Stimulated activated CD4-positive, alpha-beta T cell treated with anti-CD3 and anti-CD28 coated beads, TNF-alpha, amount 100 ng/mL, for 4 hours (primary cell): ENCODE measurements around the gene CARD9.

ENCODE experiments used
- DNase-seq, 3 experiments: peaks; one replicate each; pipeline ENCODE4 v3.0.0-alpha.2; 2020; ENCODE audit warnings: low read depth in 3 of 3

Gene CARD9

DNA sequence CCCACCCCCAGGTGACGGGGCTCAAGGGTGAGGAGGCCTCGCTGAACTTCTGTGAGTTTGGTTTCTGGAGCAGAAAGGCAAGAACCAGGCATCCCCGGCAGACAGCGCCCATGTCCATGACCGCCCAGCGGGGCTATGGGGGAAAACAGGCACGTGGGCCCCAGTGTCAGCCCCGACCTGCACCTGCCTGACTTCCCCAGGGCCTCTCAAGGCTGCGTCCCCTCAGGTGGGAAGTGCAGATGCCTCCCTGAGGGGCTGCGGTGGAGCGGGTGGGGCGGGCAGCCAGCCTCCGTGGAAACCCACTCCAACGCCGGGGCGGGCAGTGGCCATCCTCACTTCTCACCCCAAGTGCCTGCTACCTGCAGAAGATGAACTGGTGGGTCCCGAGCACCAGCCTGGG, 6.9 kb upstream of the CARD9 start:
- no peak for DNase-seq

DNA sequence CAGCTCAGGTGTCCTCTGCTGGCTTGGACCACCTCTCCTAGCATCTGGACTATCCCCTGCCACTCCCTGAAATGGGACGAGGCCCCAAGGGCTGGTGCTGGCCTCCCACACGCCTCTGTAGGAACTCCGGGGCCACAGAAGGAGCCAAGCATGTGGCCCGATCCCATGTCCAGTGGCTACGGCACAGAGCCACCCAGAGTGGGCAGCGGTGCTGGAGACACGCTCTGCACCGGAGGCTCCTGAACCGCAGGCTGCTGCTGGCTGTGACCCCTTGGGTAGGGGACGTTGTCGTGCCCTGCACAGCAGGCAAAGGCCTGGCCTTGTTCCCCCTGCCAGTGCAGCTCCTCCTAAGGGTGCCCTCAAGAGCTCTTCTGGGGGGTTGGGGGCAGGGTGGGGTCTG, 6.4 kb upstream of the CARD9 start:
- no peak for DNase-seq

DNA sequence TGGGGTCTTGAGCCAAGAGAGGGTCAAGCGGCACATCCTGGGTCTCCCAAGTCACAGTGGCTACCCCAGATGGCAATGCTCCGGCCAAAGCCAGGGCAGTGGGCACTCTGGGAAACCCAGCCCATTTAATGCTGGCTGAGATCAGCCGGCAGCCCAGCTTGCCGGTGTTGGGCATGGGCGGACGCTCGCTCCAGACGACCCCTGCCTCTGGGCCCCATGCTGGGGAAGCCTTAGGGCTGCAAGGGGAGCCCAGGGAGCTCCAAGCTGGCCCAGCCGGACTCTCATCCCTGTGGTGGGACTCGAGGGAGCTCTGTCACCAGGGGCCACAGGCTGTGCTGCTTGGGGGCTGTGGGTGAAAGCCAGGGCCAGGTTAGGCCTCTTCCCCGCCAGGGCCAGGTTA, 5.9 kb upstream of the CARD9 start:
- DNase-seq, result no peak

DNA sequence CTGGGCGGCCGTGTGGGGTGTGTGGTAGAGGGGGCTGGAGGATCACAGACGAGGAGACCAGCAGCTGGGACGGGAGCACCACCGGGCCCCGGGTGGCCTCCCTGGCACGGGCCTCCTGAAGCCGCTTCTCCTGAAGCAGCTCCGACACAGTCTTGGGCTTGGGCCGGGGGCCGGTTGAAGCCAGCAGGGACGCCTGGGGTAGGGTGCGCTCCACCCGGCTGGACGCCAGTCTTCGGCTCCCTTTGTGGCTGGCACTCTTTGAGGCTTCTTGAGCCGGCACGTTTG, 5.5 kb upstream of the CARD9 start:
- no peak for DNase-seq

DNA sequence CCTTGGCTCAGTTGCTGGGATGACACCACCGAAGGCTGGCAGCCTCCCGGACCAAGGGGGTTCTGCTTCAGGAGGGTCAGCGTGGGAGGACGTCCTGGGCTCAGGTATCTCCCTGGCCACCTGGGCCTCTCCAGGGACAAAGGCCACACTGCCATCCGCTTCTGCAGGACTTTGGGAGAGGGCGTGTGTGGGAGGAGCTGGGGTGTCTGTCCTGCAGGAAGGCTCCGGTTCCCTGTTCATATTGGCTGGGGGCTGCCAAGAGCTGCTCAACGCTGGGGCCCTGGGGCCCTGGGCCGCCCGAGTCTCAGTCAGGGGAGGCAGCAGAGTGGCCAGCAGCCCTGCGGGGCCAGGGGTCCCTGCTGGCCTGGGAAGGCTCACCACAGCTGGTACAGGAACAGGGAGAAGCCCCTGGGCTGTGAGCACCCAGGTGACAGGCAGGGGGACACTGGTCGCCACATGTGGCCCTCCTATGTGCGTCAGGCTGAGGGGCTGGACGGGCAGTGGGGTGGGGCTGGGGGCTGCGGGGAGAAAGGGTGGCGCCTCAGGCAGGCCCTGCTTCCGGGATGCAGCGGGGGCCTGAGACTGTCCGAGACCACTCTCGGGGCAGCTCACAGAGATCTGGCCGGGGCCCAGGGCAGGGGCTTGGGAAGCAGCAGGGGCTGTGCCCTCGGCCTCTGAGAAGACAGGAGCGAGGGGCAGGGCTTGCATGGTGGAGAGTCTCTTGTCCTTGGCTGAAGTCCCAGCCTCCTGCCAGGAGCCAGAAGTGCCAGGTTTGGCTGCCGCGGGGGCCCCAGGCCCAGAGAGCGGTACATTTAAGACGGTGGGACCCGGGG, 4.9 kb upstream of the CARD9 start:
- no peak for DNase-seq

DNA sequence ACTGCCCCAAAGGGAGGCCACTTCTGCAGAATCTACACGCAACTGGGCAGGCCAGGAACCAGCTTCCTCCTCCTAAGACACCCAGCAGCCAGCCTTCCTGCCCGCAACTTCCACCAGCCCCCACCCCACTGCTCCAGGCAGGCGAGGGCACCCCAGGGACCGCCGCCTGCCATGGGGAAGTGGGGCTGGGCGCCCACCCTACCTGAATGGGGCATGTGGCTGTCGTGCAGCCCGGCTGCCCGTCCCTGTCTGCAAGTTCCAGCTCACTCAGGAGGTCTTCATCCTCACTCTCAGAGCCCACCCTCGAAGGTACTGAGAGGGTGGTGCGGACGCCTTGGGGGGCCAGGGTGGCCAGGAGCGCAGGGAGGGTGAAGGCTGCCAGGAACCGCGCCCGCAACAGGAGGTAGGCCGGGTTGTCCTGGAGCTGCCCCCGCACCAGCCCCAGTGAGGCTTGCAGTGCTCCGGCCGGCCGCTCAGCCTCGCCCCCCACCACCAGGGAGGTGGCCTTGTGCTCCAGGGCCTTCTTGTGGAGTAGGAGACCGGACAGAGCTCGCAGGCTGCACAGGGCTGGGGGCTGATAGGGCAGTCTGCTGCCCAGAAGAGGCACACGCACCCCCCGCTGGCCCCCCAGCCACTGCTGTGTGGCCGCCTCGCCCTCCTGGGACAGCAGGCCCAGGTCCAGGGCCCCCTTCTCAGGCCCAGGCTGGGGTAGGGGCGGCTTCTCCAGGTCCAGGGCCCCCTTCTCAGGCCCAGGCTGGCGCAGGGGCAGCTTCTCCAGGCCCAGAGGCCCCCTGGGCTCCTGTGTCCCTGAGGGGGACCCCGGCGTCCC, 4.1 kb upstream of the CARD9 start:
- no peak for DNase-seq

DNA sequence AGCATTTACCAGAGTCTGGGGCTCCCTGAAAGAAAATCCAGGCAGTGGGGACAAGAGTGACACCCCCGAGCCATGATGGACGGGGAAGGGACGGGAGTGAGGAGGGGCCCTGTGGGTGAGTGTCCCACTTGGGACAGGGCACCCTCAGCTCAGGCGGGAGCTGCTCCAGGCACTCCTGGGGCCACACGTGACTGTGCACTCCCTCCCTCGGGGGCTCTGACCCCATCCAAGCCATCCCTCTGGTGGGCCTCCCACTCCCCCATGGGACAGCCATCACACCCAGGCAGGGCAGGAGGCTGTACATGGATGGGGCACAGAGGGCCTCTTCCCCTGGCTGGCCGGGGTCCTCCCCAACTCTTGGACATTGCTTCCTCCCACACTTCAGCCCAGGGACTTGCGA, 3.0 kb upstream of the CARD9 start:
- DNase-seq, result no peak

DNA sequence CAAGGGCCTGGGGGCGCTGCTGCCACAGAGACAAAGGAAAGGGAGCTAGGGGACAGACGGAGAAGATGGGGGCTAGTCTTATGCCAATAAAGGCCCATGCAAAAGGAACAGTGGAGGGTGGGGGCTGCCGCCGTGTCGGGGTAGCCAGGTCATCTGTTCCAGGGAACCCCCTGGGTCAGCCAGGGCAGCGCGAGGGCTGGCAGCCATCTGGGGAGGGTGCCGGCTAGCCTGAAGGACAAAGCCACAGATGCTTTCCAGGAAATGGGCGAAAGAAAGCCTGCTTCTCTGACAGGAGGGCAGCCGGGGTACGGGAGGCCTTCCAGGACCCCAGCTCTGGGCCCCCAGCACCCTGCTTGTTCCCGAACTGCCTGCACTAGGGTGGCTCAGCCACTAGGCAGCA, 1.6 kb upstream of the CARD9 start:
- DNase-seq, result no peak

DNA sequence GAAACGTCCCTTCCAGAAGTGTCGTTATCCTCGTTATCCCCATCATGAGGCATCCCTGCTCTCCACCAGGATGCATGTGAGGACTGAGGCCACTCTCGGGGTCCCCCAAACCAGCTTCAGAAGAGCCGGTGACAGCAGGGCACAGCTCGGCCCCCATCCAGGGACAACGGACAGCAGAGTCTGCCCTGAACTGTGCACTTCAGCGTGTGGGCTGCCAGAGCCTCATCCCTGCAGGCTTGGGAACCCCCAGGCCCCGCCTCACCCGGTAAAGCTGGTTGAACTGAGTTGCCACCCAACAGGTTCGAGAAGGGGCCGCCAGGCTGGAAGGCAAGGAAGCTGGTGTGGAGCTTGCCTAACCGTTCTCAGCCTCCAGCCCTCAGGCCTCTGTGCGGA, 710 bp upstream of the CARD9 start:
- DNase-seq, result no peak

DNA sequence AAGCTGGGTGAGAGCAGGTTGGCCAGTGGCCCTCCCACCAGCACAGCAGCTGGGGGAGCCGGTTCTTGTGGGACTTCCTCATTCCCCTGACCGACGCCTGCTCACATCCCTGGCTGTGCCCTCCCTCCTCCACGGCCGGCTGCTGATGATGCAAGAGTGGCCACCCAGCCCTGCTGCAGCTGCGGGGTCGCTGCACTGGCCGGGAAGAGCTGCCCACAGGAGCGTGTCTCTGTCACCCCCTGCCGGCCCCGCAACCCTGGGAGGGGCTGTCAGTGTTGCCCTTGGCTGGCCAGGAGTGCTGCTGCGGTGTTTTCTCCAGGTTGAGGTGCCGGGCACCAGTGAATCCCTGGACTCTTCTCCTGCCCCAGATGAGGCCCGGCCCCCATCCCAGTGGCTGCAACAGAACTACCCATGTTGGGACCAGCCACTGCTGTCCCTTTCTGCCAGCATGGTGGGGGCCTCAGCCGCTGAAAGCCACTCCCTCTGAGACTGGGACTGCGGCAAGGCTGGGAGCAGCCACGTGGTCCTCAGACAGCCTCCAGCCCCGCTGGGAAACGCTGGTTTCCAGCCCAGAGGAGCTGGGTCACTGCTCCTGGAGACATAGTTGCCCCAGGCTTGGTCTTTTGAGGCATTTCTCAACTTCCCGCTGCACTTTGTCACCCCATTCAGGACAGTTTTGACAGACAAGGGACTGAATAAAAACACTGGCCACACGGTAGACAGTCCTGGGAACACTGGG, 739 bp downstream of the CARD9 start:
- no peak for DNase-seq

DNA sequence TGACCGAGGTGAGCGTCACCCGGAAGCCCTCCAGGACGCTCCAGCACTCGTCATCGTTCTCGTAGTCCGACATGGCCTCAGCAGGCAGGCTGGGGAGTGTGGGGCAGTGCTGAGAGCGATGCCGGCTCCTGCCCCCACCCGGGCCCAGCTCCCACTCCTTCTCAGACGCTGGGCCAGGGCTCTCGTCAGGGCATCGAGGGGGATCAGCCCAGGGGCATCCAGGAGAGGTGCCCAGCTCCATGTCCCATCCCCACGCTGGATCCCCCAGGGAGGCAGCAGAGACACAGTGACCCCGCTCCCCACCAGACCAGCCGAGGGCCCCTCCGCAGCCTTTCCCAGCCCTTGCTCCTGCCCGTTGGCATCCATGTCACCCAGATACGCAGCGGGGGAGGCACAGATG, 1.5 kb downstream of the CARD9 start:
- no peak for DNase-seq

DNA sequence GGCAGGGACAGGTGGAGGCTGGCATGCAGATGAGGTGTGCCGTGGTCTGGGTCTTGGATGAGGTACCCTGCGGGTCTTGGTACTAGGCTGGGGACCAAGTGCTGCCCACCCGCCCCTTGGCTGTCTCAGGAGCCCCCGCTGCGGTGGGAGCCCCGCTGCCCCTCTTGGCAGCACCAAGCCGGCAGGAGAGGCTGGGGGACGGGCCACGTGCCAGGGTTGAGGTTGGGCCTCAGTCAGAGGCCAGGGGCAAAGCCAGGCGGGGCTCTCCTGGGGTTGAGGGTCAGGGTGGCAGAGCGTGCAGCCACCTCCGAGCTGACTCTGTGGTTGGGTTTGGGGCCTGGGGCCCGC, 2.0 kb downstream of the CARD9 start:
- DNase-seq, result no peak

DNA sequence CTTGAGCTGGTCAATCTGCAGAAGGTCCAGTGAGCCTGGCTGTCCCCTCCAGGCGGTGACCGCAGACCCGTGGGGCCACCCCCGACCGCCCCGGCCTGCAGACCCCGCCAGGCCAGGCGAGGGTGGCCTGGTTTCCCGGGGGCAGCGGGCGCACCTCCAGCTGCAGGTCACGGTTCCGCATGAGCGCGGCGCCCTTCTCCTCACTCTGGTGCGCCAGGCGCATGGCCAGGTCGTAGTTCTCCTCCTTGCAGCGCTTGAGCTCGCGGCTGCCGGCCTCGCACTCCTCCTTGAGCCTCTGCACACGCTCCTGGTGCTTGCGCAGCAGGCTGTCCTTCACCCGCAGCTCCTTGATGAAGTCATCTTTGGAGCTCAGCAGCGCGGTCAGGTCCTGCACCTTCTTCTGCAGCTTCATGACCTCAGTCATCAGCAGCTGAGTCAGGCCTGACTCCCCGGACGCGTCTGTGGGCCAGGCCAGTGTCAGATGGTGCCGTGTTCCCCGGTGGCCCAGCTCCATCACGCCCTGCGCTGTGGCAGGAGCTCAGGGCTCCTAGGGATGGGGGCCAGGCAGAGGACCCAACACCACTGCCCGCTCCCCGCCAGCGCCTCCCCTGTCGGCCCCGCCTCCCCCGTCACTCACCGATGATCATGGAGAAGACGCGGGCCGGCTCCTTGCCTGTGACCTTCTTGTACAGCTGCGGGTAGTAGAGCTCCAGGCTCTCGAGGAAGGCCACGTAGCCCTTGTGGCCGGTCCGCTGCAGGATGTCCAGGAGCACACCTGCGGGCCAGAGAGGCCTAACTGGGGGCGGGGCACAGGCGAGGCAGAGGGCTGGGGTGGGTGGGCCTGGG, 2.6 kb downstream of the CARD9 start:
- no peak for DNase-seq

DNA sequence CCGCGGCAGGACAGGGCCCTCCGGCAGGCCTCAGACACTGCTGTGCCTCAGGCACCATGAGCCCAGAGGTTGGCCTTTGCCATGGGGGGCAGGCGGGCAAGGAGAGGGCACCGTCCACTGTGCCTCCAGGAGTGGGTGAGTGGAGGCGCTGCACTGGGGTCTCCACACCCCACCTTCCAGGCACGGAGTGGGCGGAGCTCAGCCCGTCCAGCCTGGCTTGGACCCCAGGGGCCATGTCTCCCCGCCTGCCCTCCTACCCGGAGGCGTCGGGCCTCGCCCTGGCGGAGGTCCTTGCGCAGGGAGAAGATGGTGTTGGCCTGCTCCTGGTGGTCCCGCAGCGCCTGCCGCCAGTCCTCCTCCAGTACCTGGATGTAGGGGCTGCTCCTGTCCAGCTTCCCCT, 3.4 kb downstream of the CARD9 start:
- no peak for DNase-seq

DNA sequence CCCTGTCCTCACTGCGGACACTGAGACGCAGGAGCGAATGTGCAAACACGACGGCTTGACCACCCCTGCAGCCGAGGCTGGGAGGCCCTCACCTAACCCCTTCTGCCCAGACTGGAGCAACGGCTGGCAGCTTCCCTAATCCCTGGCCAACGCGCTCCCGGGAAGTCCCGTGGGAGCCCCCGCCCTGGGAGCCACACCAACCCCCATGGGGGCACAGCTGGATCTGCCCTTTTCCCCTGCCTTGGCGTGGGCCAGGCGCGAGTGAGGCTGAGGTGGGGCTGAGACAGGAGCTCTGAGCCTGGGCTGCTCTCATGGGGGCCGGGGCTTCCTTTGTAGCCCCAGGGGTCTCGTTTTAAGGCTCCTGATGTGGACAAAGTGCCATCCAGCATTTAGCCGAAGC, 5.3 kb downstream of the CARD9 start:
- no peak for DNase-seq

DNA sequence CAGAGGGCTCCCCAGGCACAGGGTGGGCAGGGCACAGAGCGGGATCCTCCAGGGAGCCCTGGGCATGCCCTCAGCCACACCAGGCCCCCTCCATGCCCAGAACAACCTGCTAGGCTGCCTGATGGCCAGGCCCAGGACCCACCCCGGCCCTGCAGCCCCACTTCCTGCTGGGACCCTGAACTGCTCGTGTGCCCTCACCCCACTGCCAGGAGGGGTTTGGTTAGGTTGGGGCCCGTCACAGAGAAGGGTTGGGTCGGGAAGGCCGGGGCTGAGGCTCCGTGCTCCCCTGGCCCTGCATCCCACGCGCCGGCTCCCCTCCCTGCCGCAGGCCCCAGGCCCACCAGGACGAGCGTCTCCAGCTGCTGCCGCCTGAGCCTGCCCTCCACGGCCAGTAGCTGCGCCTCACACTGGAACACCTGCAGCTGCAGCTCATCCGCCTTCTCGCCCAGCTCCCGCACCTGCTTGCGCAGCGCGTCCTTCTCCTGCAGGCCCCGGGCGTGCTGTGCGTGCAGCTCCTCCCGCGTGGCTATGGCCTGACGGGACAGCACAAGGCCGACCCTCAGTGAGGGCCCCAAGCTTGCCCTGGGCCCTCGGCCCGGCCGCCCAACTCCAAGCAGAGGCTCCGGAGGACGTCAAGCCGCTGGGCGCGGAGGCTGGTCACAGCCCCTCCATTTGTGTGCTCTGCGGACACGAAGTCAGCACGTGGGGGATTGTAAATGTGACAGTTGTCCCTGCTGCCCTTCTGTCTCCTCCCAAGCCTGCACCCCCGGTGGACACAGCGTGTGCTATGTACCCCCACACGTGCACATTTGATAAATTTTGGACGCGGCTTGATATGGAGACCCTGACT, 5.9 kb downstream of the CARD9 start:
- DNase-seq, result no peak

DNA sequence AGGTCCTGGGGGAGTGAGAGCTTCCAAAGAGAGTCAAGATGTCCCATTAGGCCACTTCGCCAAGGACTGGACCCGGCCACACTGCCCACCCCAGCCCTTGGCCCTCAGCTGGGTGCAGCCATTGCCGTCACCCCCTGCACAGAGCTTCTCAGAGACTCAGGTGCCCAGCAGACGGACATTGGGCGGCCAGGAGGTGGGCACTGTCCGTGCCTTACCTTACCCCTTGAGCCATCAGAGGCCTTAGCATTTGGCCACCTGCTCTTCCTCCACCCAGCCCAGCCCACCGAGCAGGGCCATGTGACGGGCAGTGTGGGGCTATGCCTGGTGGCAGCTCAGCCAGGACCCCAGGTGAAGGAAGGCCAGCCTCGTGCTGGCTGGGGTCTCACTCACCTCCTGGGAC, 6.6 kb downstream of the CARD9 start:
- DNase-seq, result no peak

DNA sequence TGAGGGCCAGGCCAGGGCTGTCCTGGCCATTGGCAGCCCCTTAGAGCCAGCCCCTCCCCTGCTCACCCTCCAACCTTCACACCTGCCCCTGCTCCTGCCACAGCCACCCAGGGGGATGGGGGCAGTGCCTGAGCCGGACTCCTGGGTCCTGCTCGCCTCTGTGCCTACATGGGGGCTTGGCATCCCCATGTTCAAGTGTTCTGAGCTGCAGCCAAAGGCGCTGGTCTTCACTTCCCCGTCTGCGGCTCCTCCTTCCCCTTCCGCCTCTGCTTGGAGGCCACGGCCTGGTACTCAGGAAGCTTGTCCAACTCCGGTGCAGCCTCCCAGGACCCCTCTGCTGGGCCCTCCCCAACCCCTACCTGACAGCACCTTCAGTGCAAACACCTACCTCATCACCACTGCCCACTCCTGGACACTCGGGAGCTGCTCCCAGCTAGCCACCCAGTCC, 7.7 kb downstream of the CARD9 start:
- DNase-seq, result no peak

DNA sequence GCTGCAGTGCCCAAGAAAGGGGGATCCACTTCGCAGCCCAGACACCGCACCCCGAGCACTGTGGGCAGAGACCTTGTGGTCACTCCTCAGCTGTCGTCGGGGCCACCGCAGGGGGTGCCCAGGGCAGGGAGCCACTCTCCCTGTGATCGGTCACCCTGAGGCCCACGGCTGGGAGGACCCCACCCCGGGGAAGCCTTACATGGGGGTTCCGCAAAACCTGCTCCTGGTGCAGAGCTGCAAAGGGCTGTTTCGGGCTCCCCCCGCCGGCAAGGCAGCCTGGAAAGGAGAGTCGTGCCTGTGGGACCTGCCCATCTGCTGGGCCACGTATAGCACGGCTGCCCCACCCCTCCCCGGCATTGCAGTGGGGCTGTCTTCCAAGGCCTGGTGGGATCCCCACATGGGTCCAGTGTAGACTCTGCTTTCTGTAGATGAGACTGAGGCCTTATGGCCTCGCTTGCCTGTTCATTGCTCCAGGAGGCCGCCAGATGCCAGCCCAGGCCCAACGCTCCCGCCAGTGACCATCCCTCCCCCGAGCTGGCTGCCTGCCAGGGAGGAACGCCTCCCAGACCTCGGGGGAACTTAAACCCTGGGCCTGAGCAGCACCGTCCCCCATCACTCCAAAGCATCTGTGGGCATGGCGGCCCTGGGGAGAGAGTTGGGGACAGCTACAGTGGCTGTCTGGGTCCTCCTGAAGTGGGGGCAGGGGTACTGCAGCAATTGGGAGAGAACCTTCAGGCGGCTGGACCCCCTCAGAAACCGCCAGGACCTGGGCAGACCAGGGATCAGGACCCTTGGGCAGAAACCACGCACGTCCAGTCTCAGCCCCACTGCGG, 8.3 kb downstream of the CARD9 start:
- no peak for DNase-seq
